GM21423 (cell line): ENCODE data around the gene UBE2J2.

ENCODE experiments used
- ATAC-seq: cut with Tn5 transposase; IDR thresholded peaks from one replicate; pipeline ENCODE4 v1.9.1; 2021; ENCODE audit warnings: mild to moderate bottlenecking, moderate library complexity; ENCODE audit not compliant: unreplicated experiment

Gene UBE2J2

GRCh38 chr1:1282998-1283397 lies 9.3 kb upstream of the UBE2J2 start:
- no peak for ATAC-seq

GRCh38 chr1:1281533-1282321 lies 8.1 kb upstream of the UBE2J2 start:
- no peak for ATAC-seq

GRCh38 chr1:1280782-1281481 lies 7.3 kb upstream of the UBE2J2 start:
- no peak for ATAC-seq

- no peak for ATAC-seq
These were observed 5.4 kb upstream of the UBE2J2 start for GRCh38 chr1:1279028-1279427.

GRCh38 chr1:1278620-1279019 lies 5.0 kb upstream of the UBE2J2 start:
- no peak for ATAC-seq

GRCh38 chr1:1275836-1276235 lies 2.2 kb upstream of the UBE2J2 start:
- no peak for ATAC-seq

- ATAC-seq = no peak
These were observed 1.3 kb upstream of the UBE2J2 start for GRCh38 chr1:1274931-1275431.

GRCh38 chr1:1274299-1274930 lies 761 bp upstream of the UBE2J2 start:
- ATAC-seq = peak; percentile 14

GRCh38 chr1:1273209-1273511 lies 494 bp downstream of the UBE2J2 start:
- ATAC-seq = peak; percentile 14

GRCh38 chr1:1272341-1273208 lies 1.1 kb downstream of the UBE2J2 start:
- ATAC-seq = no peak

GRCh38 chr1:1270813-1271212 lies 2.8 kb downstream of the UBE2J2 start:
- ATAC-seq = no peak

- ATAC-seq = no peak
These were observed 5.4 kb downstream of the UBE2J2 start for GRCh38 chr1:1268284-1268682.

- no peak for ATAC-seq
These were observed 6.0 kb downstream of the UBE2J2 start for GRCh38 chr1:1267488-1268283.

- no peak for ATAC-seq
These were observed 8.8 kb downstream of the UBE2J2 start for GRCh38 chr1:1264868-1265272.

GRCh38 chr1:1264026-1264425 lies 9.6 kb downstream of the UBE2J2 start:
- no peak for ATAC-seq

- ATAC-seq = no peak
These were observed 10.9 kb downstream of the UBE2J2 start for GRCh38 chr1:1262758-1263157.

GRCh38 chr1:1262071-1262470 lies 11.6 kb downstream of the UBE2J2 start:
- no peak for ATAC-seq

GRCh38 chr1:1260843-1261560 lies 12.7 kb downstream of the UBE2J2 start:
- ATAC-seq = no peak

GRCh38 chr1:1259951-1260600 lies 13.6 kb downstream of the UBE2J2 start:
- ATAC-seq = no peak
